Activated CD8-positive, alpha-beta T cell treated with anti-CD3 and anti-CD28 coated beads for 36 hours (primary cell): Measurements from ENCODE around the gene NFE2L1. TPM values are rescaled to one million over a fixed set of nuclear protein-coding genes. Genes with fewer than 3 reads are reported as not detected.

ENCODE experiments used
- ATAC-seq: fragments of 200-7000 bp; cut with Tn5 transposase; one replicate; pipeline ENCODE4 v1.10.0; 2021; ENCODE audit warnings: mild to moderate bottlenecking, moderate library complexity
- CTCF ChIA-PET: fragments of 350-600 bp; sonication (Branson Sonifier 250); formaldehyde crosslinking; loops from one replicate; lab custom pipeline; 2021; ENCODE audit warnings: antibody characterized with exemption; lab: Charles Lee
- POLR2A ChIA-PET: fragments of 350-600 bp; sonication (Branson Sonifier 250); formaldehyde crosslinking; loops from one replicate; lab custom pipeline; 2021; ENCODE audit warnings: antibody characterized with exemption; lab: Charles Lee
- DNase-seq: peaks from one replicate; pipeline ENCODE4 v3.0.0-alpha.2; 2020
- H3K27ac Mint-ChIP-seq: one replicate; pipeline ENCODE4 v1.8.0; 2021; ENCODE audit warnings: mild to moderate bottlenecking, mixed read lengths
- H3K27me3 Mint-ChIP-seq: one replicate; pipeline ENCODE4 v1.8.0; 2021; ENCODE audit warnings: mixed read lengths
- H3K36me3 Mint-ChIP-seq: one replicate; pipeline ENCODE4 v1.8.0; 2021; ENCODE audit warnings: low read depth, mixed read lengths
- H3K4me1 Mint-ChIP-seq: one replicate; pipeline ENCODE4 v1.8.0; 2021; ENCODE audit warnings: low read depth, mixed read lengths
- H3K4me3 Mint-ChIP-seq: one replicate; pipeline ENCODE4 v1.8.0; 2021; ENCODE audit warnings: mild to moderate bottlenecking, moderate library complexity, mixed read lengths
- H3K9me3 Mint-ChIP-seq: one replicate; pipeline ENCODE4 v1.8.0; 2021; ENCODE audit warnings: mixed read lengths
- intact Hi-C: fragments of 100-400 bp; cut with micrococcal nuclease; formaldehyde crosslinking; loops from one replicate; pipeline ENCODE4 v1.10.0; 2022
- microRNA-seq: library from miRNA; unstranded; fragments of <30 nt; microRNA quantifications from one replicate; pipeline ENCODE4 v1.2.0, GENCODE V29; 2022; ENCODE audit warnings: borderline microRNAs expressed, borderline replicate concordance
- total RNA-seq, 2 experiments: library from RNA; stranded (reverse); gene quantifications; one replicate each; pipeline ENCODE4 v1.2.3, GENCODE V29; 2021
- TF ChIP-seq, protein P1 (sequence below): fragments of 200-600 bp; IDR thresholded peaks from one replicate; pipeline ENCODE4 v1.8.0; 2022; ENCODE audit warnings: antibody characterized with exemption, mild to moderate bottlenecking

The NFE2L1 gene
- total RNA-seq, 2 experiments from 2014 or later: 88.3 to 90.3 TPM

DNA sequence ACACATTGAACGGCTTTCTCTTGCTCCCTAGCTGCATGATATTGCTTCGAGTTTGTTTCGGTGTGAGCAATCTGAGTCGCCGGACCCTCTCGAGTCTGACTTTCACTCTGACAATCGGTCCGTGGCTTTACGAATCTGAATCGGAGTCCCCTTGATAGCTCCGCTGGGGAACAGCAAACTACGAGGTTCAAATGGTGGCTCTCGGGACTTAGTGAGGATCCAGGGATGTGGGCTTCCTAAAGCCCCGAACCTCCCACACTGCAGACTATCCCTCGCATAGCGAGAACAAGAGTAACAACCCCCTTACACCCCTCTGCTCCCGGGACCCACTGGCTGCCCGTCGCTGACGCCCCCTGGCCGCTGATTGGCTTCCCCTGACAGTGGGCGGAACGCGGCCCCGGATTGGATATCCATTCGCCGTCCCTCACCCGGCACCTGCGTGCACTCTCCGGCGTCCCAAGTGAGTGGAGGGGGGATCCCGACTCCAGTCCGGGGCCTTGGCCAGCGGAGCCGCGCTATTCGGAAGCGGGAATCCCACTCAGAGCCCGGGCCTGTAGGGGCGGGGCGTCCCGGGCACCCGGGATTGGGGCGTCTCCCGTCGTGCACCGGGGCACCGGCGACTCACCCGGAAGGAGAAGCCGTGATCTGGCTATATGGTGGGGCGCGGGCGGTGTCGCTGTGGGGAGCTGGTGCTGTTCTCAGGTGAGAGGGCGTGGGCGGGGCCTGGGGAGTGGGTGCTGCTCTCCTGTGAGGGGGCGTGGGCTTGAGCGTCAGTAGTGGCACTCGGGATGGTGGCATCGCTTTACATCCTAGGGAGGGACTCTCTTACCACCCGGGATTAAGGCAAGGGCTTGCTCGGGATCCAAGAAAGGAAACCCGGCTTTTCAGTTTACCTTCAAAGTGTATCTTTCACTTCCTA lies 59.2 kb downstream of the NFE2L1 start, which contains the start of gene SNX11:
Gene SNX11 (plus strand): TSS at position 630 of the 919 bp plus-strand sequence. CDS start 4,278 bp downstream, outside the sequence.
- DNase-seq (peak; percentile 95), ATAC-seq (peak; percentile 88)
- Mint-ChIP-seq H3K4me3 (peak within 1 kb of the TSS; percentile 98), H3K4me1 (peaks cover 54% of the 10 kb centered on the region), H3K9me3 (peaks cover 5% of the 10 kb centered on the region), H3K27me3 (no peaks in the 10 kb centered on the region), H3K27ac (peak within 1 kb of the TSS; percentile 98), H3K36me3 (peaks cover 19% of the 10 kb centered on the region)
- TF ChIP-seq, protein P1, sequence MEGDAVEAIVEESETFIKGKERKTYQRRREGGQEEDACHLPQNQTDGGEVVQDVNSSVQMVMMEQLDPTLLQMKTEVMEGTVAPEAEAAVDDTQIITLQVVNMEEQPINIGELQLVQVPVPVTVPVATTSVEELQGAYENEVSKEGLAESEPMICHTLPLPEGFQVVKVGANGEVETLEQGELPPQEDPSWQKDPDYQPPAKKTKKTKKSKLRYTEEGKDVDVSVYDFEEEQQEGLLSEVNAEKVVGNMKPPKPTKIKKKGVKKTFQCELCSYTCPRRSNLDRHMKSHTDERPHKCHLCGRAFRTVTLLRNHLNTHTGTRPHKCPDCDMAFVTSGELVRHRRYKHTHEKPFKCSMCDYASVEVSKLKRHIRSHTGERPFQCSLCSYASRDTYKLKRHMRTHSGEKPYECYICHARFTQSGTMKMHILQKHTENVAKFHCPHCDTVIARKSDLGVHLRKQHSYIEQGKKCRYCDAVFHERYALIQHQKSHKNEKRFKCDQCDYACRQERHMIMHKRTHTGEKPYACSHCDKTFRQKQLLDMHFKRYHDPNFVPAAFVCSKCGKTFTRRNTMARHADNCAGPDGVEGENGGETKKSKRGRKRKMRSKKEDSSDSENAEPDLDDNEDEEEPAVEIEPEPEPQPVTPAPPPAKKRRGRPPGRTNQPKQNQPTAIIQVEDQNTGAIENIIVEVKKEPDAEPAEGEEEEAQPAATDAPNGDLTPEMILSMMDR: no peak
- ChIA-PET CTCF (interaction anchor here (0.7 to 5.6 kb wide), 16 partner anchors 8 to 512 kb away, joined by 3 to 26 read pairs (median 4); partner anchors contain the start of gene HOXB5), POLR2A (interaction anchor here (0.6 to 3.6 kb wide), 12 partner anchors 8 to 518 kb away, joined by 3 to 23 read pairs (median 4); partner anchors contain the start of genes HOXB8, HOXB9 and NFE2L1)
- intact Hi-C loops: no loop called here

DNA sequence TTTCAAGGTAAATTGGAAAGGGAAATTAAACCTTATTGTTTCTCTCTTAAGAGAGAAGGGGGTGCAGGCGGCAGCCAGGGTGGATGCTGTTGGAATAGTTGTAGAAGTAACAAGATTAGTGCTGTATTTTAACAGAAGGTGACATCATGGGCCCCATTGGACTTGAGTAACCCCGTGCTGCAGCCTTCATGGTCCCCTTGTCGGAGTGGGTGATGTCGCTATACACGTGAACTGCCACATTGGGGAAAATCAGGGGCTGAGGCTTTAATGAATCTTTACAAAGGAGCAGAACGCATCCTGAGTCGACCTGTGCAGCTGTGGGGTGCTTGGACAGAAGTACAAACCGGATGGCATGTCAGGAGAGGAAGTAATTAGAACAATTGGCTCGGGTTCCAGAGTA lies 62.6 kb downstream of the NFE2L1 start:
- TF ChIP-seq, protein P1: no peak
- H3K4me1 Mint-ChIP-seq: peaks cover 47% of the 10 kb centered on the region
- peak overlapping the region; percentile 90 for H3K27ac Mint-ChIP-seq
- ChIA-PET POLR2A (no interaction called here), CTCF (interaction anchor here (1.1 to 3.2 kb wide), 3 partner anchors 30 to 69 kb away, joined by 3 to 31 read pairs (median 3); no protein-coding TSS in a partner anchor)
- peaks cover 22% of the 10 kb centered on the region for H3K36me3 Mint-ChIP-seq
- no peaks in the 10 kb centered on the region for H3K27me3 Mint-ChIP-seq
- ATAC-seq (no peak), DNase-seq (no peak)
- intact Hi-C loops: no loop called here
- peak overlapping the region; percentile 39 for H3K4me3 Mint-ChIP-seq
- H3K9me3 Mint-ChIP-seq: no peaks in the 10 kb centered on the region

Small RNAs within 50 kb of the gene (microRNA-seq; reads per million reads assigned to microRNA genes)
- 32.4 reads per million, percentile 53 among the genes with 10 or more reads in this experiment for gene MIR152

Other genes starting within 250 kb of the NFE2L1 start
- gene OSBPL7, start 226.6 kb upstream of the NFE2L1 start, total RNA-seq: 10 to 100 TPM; 18.0 to 19.8 TPM
- 10 to 100 TPM; 66.5 to 67.0 TPM for gene MRPL10, start 216.8 kb upstream of the NFE2L1 start, total RNA-seq
- under 1 TPM; 0.38 to 0.67 TPM for gene LRRC46, start 216.7 kb upstream of the NFE2L1 start, total RNA-seq
- 10 to 100 TPM; 21.0 to 23.8 TPM for gene SCRN2, start 207.1 kb upstream of the NFE2L1 start, total RNA-seq
- under 1 TPM; 0.13 to 0.18 TPM for gene SP6, start 197.2 kb upstream of the NFE2L1 start, total RNA-seq
- gene SP2, start 152.1 kb upstream of the NFE2L1 start, total RNA-seq: 10 to 100 TPM; 11.5 to 13.2 TPM
- gene PNPO, start 106.8 kb upstream of the NFE2L1 start, total RNA-seq: 10 to 100 TPM; 41.0 to 42.7 TPM
- gene PRR15L, start 90.5 kb upstream of the NFE2L1 start, total RNA-seq: not detected
- 100 to 1,000 TPM; 161 to 171 TPM for gene CDK5RAP3, start 77.2 kb upstream of the NFE2L1 start, total RNA-seq
- 1 to 10 TPM; 4.3 to 4.6 TPM for gene COPZ2, start 10.6 kb upstream of the NFE2L1 start, total RNA-seq
- 10 to 100 TPM; 52.3 to 53.0 TPM for gene CBX1, start 53.1 kb downstream of the NFE2L1 start, total RNA-seq
- gene SNX11, start 59.4 kb downstream of the NFE2L1 start, total RNA-seq: 10 to 100 TPM; 27.2 to 29.5 TPM